Neural crest cell (in vitro differentiated cells): ENCODE measurements around the gene SCN1B. TPM values are rescaled to one million over a fixed set of nuclear protein-coding genes. Genes with fewer than 3 reads are reported as not detected.

Source experiments
- DNase-seq: peaks from one replicate; pipeline ENCODE4 v3.0.0; 2021; ENCODE audit warnings: low read depth, mixed read lengths, low spot score
- H3K27ac Mint-ChIP-seq: one replicate; pipeline ENCODE4 v1.8.0; 2021; ENCODE audit warnings: mild to moderate bottlenecking, mixed read lengths; ENCODE audit not compliant: unreplicated experiment
- H3K27me3 Mint-ChIP-seq: 2 replicates; pipeline ENCODE4 v1.8.0; 2021; ENCODE audit warnings: low read depth, mild to moderate bottlenecking, mixed read lengths
- H3K36me3 Mint-ChIP-seq: 2 replicates; pipeline ENCODE4 v1.8.0; 2021; ENCODE audit warnings: low read depth, mild to moderate bottlenecking, mixed read lengths
- H3K4me1 Mint-ChIP-seq: 2 replicates; pipeline ENCODE4 v1.8.0; 2021; ENCODE audit warnings: mixed read lengths
- H3K4me3 Mint-ChIP-seq: one replicate; pipeline ENCODE4 v1.8.0; 2021; ENCODE audit warnings: mild to moderate bottlenecking, mixed read lengths
- H3K9me3 Mint-ChIP-seq: 2 replicates; pipeline ENCODE4 v1.8.0; 2021; ENCODE audit warnings: mixed read lengths
- total RNA-seq: library from RNA; stranded (reverse); gene quantifications from 2 replicates; pipeline ENCODE4 v1.2.1, GENCODE V29; 2021
- TF ChIP-seq, protein P1 (sequence below): fragments of 200-600 bp; sonication (generic); conservative IDR thresholded peaks from 2 replicates; pipeline ENCODE4 v1.5.0; 2021; ENCODE audit warnings: antibody characterized with exemption, mild to moderate bottlenecking

Gene SCN1B
- total RNA-seq, 1 donor from 2014 or later, result 1.7 TPM

DNA sequence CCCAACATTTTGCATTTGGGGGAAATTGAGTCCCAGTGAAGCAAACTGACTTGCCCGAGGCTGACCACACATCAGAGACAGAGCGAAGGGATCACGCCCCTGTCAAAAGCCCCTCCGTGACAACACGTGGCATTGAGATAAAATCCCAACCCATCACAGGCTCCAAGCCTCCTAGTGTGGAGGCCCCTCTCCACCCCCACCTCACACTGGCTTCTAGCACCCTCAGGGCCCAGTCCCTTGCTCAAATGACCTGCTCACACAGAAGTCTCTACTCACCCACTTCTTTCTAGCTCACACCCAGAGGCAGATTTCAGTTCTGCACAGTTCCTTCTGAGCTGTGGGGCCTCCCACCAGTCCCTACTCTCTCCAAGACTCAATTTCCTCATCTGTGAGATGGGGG lies 21.5 kb downstream of the SCN1B start:
- Mint-ChIP-seq H3K27ac (no peak overlapping the region), H3K36me3 (no peaks in the 10 kb centered on the region), H3K27me3 (peaks cover 17% of the 10 kb centered on the region), H3K4me3 (no peak overlapping the region), H3K4me1 (peaks cover 9% of the 10 kb centered on the region), H3K9me3 (no peaks in the 10 kb centered on the region)
- TF ChIP-seq, protein P1, sequence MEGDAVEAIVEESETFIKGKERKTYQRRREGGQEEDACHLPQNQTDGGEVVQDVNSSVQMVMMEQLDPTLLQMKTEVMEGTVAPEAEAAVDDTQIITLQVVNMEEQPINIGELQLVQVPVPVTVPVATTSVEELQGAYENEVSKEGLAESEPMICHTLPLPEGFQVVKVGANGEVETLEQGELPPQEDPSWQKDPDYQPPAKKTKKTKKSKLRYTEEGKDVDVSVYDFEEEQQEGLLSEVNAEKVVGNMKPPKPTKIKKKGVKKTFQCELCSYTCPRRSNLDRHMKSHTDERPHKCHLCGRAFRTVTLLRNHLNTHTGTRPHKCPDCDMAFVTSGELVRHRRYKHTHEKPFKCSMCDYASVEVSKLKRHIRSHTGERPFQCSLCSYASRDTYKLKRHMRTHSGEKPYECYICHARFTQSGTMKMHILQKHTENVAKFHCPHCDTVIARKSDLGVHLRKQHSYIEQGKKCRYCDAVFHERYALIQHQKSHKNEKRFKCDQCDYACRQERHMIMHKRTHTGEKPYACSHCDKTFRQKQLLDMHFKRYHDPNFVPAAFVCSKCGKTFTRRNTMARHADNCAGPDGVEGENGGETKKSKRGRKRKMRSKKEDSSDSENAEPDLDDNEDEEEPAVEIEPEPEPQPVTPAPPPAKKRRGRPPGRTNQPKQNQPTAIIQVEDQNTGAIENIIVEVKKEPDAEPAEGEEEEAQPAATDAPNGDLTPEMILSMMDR, result no peak
- DNase-seq, result no peak

DNA sequence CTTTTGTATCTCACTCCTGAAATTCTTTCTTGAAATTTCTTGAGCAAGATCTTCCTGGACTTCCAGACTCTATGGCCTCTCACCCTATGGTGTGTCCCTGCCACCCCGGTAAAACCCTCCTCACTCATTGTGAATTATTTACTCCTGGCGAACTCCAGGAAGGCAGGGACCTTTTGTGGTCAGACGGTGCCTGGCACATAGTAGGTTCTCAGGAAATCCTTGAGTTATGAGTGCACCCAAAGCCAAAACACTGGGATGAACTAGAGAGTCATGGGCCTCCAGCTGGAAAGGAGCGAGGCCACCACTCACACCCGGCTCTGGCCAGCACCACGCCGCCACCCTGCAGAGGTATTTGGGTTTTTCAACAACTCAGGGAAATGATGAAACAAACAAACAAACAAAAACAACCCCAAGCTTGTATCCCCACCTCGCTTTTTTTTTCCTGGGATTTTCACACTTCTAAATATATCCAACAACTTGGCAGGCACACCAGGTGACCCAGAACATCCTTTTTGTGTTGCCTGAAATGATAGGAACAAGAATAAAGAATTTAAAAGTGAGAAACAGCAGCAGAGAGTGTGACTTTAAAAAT lies 22.4 kb downstream of the SCN1B start:
- H3K9me3 Mint-ChIP-seq, result no peaks in the 10 kb centered on the region
- H3K36me3 Mint-ChIP-seq, result no peaks in the 10 kb centered on the region
- DNase-seq, result no peak
- H3K27me3 Mint-ChIP-seq, result peaks cover 19% of the 10 kb centered on the region
- H3K4me3 Mint-ChIP-seq, result no peak overlapping the region
- H3K4me1 Mint-ChIP-seq, result peaks cover 9% of the 10 kb centered on the region
- H3K27ac Mint-ChIP-seq, result peak overlapping the region; percentile 19
- TF ChIP-seq, protein P1, result no peak

DNA sequence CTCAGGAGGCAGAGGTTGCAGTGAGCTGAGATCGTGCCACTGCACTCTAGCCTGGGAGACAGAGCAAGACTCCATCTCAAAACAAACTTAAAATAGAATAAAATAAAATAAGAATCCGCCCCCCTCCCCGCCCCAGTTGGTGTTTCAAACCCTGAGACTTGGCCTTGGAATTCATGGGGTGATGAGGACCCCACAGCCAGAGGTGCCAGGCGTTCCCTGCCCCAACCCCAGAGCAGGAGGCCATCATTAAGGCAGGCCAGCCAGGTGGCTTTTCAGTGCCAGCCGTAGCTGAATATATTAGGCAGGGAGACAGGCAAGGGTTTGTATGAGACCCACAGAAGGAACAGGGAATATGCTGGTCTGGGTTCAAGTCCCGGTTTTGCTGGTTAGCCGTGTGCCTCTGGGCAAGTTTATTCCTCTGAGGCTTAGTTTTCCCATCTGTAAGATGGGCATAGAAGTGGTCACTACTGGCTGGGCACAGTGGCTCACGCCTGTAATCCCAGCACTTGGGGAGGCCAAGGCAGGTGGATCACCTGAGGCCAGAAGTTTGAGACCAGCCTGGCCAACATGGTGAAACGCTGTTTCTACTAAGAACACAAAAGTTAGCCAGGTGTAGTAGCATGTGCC lies 23.5 kb downstream of the SCN1B start:
- Mint-ChIP-seq H3K9me3 (no peaks in the 10 kb centered on the region), H3K4me1 (peaks cover 5% of the 10 kb centered on the region), H3K27me3 (peaks cover 19% of the 10 kb centered on the region), H3K4me3 (no peak overlapping the region), H3K27ac (no peak overlapping the region), H3K36me3 (no peaks in the 10 kb centered on the region)
- DNase-seq, result no peak
- TF ChIP-seq, protein P1, result no peak

DNA sequence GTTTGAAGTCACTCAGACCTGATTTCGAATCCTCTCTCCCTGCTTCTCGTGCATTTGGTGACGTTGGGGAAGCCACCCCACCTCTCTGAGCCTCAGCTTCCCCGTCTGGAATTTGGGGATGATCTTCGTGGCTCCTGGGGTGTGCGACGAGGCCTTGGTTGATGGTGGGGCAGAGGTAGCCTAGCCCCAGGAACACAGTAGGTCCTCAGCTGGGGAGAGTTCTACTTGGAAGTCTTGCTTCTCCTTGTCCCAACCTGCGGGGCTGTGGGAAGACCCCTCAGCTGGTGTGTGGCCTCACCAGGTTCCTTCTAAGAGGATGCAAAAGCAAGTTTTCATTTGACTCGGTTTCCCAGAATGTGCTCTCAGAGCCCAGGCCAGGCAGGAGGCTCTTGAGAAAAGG lies 24.4 kb downstream of the SCN1B start:
- peaks cover 19% of the 10 kb centered on the region for H3K27me3 Mint-ChIP-seq
- H3K4me3 Mint-ChIP-seq, result no peak overlapping the region
- no peak for DNase-seq
- H3K27ac Mint-ChIP-seq, result no peak overlapping the region
- H3K9me3 Mint-ChIP-seq, result no peaks in the 10 kb centered on the region
- TF ChIP-seq, protein P1, result no peak
- H3K36me3 Mint-ChIP-seq, result no peaks in the 10 kb centered on the region
- no peaks in the 10 kb centered on the region for H3K4me1 Mint-ChIP-seq

DNA sequence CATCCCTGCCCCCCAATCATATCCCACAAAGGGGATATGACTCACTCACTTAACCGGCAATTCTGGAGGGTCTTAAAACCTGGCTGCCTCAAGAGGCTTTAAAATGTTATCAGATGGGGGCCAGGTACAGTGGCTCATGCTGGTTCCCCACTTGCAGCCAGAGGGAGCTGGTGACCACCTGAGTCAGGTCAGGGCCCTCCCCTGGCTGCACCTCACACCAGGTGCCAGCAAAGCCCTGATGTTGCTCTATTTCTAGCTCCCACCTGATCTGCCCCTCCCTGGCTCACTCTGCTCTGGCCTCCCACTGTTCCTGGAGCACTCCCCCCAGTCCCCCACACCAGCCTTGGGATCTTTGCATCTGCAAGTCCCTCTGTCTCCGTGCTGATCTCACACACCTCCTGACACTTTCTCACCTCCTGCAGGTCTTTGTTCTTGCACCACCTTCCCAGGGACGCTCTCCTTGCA lies 25.5 kb downstream of the SCN1B start:
- Mint-ChIP-seq H3K4me3 (no peak overlapping the region), H3K27me3 (peaks cover 19% of the 10 kb centered on the region), H3K4me1 (no peaks in the 10 kb centered on the region), H3K27ac (no peak overlapping the region), H3K9me3 (no peaks in the 10 kb centered on the region), H3K36me3 (no peaks in the 10 kb centered on the region)
- DNase-seq, result no peak
- TF ChIP-seq, protein P1, result no peak
